Neutrophil (primary cell): ENCODE data around the gene ZNF783.
"Not testable (repeated sequence)": the region's sequence is repeated elsewhere in the genome, so short reads cannot be mapped to it uniquely, and the experiment has no call there.

Experiments
- H3K27ac ChIP-seq: fragments of 200-600 bp; sonication (generic); 2 replicates; pipeline ENCODE4 v1.5.1; 2016; ENCODE audit warnings: mild to moderate bottlenecking, moderate library complexity
- H3K27me3 ChIP-seq: fragments of 200-600 bp; sonication (generic); 2 replicates; pipeline ENCODE4 v1.6.0; 2016; ENCODE audit warnings: mild to moderate bottlenecking
- H3K36me3 ChIP-seq: fragments of 200-600 bp; sonication (generic); 2 replicates; pipeline ENCODE4 v1.5.1; 2017
- H3K4me1 ChIP-seq, 2 experiments: fragments of 200-600 bp in 1 of 2; sonication (generic) in 1 of 2; 1 replicate in 1 of 2; 2 replicates in 1 of 2; pipeline versions ENCODE4 v1.5.1 to v1.6.1; 2013 to 2016; ENCODE audit warnings: low read depth in 1 of 2, low read length in 1 of 2, mild to moderate bottlenecking in 1 of 2, moderate library complexity in 1 of 2; ENCODE audit not compliant: control insufficient read depth in 1 of 2, insufficient read depth in 1 of 2
- H3K4me3 ChIP-seq, 2 experiments: fragments of 200-600 bp in 1 of 2; sonication (generic) in 1 of 2; 1 replicate in 1 of 2; 2 replicates in 1 of 2; pipeline ENCODE4 v1.5.1; 2013 to 2016; ENCODE audit warnings: low read depth in 1 of 2, low read length in 1 of 2, mild to moderate bottlenecking in 1 of 2, moderate library complexity in 1 of 2
- H3K9me3 ChIP-seq: fragments of 200-600 bp; sonication (generic); 2 replicates; pipeline ENCODE4 v1.5.1; 2016
- TF ChIP-seq, protein P1 (sequence below): fragments of 200-600 bp; sonication (generic); IDR thresholded peaks from 2 replicates; pipeline ENCODE4 v1.5.1; 2016; ENCODE audit warnings: antibody characterized with exemption

The ZNF783 gene

DNA sequence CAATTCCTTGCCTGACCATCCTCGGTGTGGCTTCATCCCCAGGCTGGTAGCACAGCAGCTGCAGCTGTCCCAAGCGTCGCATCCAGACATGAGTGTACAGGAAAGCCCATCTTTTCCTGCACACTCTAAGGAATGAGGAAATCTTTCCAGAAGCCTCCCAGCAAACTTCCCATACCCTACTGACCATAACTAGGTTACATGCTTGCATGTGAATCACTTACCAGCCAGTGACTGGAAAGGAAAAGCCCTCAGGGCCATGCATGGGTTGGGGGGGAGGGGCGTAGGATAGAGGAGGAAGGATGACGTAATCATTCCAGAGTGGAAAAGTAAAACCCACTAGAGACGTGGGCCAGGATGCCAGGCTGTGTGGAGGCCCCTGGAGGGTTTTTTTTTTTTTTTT is 41.5 kb upstream of the ZNF783 start:
- H3K4me1 ChIP-seq = no peaks in the 10 kb centered on the region
- H3K27me3 ChIP-seq = no peaks in the 10 kb centered on the region
- TF ChIP-seq, protein P1, sequence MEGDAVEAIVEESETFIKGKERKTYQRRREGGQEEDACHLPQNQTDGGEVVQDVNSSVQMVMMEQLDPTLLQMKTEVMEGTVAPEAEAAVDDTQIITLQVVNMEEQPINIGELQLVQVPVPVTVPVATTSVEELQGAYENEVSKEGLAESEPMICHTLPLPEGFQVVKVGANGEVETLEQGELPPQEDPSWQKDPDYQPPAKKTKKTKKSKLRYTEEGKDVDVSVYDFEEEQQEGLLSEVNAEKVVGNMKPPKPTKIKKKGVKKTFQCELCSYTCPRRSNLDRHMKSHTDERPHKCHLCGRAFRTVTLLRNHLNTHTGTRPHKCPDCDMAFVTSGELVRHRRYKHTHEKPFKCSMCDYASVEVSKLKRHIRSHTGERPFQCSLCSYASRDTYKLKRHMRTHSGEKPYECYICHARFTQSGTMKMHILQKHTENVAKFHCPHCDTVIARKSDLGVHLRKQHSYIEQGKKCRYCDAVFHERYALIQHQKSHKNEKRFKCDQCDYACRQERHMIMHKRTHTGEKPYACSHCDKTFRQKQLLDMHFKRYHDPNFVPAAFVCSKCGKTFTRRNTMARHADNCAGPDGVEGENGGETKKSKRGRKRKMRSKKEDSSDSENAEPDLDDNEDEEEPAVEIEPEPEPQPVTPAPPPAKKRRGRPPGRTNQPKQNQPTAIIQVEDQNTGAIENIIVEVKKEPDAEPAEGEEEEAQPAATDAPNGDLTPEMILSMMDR = no peak
- H3K9me3 ChIP-seq = no peaks in the 10 kb centered on the region
- H3K27ac ChIP-seq = no peak overlapping the region
- H3K4me3 ChIP-seq = no peak overlapping the region
- H3K36me3 ChIP-seq = peaks cover 100% of the 10 kb centered on the region

DNA sequence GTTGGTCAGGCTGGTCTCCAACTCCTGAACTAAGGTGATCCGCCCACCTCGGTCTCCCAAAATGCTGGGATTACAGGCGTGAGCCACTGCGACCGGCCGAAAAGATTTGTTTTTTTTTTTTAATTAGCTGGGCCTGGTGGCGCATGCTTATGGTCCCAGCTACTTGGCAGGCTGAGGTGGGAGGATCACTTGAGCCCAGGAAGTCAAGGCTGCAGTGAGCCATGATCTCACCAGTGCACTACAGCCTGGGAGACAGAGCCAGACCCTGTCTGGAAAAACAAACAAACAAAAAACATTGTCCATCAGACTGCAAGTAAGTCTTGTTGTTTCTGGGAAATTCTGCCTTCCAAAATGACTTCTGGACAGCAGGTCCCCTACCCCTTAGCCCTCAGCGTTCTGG is 38.8 kb upstream of the ZNF783 start:
- H3K36me3 ChIP-seq = peaks cover 88% of the 10 kb centered on the region
- peaks cover 7 to 8% of the 10 kb centered on the region in 2 experiments for H3K4me1 ChIP-seq
- no peak overlapping the region for H3K27ac ChIP-seq
- TF ChIP-seq, protein P1 = no peak
- H3K9me3 ChIP-seq = no peaks in the 10 kb centered on the region
- no peaks in the 10 kb centered on the region for H3K27me3 ChIP-seq
- H3K4me3 ChIP-seq = no peak overlapping the region

DNA sequence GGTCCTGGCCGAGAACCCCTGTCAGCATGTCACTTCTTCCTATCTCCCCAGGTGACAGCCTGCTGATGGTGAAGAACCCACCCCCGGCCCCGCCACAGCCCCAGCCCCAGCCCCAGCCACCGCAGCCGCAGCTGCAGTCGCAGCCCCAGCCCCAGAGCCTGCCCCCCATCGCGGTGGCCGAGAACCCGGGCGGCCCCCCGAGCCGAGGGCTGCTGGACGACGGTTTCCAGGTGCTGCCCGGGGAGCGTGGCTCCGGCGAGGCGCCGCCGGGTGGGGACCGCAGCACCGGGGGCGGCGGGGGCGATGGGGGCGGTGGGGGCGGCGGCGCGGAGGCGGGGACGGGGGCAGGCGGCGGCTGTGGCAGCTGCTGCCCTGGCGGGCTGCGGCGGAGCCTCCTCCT is 38.2 kb upstream of the ZNF783 start:
- no peak overlapping the region for H3K27ac ChIP-seq
- H3K27me3 ChIP-seq = no peaks in the 10 kb centered on the region
- H3K36me3 ChIP-seq = peaks cover 82% of the 10 kb centered on the region
- H3K4me3 ChIP-seq = no peak overlapping the region
- H3K4me1 ChIP-seq = peaks cover 10% of the 10 kb centered on the region in 2 experiments
- TF ChIP-seq, protein P1 = no peak
- H3K9me3 ChIP-seq = no peaks in the 10 kb centered on the region

DNA sequence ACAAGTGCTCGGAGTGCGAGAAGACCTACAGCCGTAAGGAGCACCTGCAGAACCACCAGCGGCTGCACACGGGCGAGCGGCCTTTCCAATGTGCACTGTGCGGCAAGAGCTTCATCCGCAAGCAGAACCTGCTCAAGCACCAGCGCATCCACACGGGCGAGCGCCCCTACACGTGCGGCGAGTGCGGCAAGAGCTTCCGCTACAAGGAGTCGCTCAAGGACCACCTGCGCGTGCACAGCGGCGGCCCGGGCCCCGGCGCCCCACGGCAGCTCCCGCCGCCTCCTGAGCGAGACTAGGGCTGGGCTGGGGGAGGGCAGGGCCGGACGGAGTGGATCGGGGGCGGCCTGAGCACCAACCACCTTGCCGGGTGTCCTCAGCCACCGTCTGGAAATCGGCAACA is 37.6 kb upstream of the ZNF783 start:
- Histone ChIP-seq H3K9me3 (no peaks in the 10 kb centered on the region), H3K36me3 (peaks cover 76% of the 10 kb centered on the region), H3K27me3 (no peaks in the 10 kb centered on the region), H3K4me3 (no peak overlapping the region), H3K4me1 (peaks cover 10 to 13% of the 10 kb centered on the region in 2 experiments), H3K27ac (no peak overlapping the region)
- TF ChIP-seq, protein P1 = no peak

DNA sequence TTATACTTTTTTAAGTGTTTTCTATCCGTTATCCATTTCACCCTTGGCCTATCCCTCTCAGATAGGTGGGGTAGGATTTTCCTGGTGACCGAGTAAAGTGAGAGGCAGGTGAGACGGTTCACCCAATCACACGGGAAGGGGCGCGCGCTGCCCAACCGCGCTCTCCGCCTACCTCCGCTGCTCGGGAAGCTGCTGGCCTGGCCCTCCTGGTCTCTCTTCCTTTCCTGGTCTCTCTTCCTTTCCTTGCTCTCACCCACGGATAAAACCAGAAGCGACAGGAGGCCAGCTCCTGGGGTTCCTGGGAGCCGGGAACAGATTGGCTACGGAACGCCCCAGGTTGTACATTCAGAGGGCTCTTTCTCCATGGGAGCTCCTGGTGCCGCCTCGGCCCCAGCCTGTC is 36.9 kb upstream of the ZNF783 start:
- Histone ChIP-seq H3K27me3 (no peaks in the 10 kb centered on the region), H3K27ac (no peak overlapping the region), H3K4me1 (peaks cover 10 to 13% of the 10 kb centered on the region in 2 experiments), H3K9me3 (no peaks in the 10 kb centered on the region), H3K36me3 (peaks cover 68% of the 10 kb centered on the region), H3K4me3 (no peak overlapping the region)
- TF ChIP-seq, protein P1 = no peak

DNA sequence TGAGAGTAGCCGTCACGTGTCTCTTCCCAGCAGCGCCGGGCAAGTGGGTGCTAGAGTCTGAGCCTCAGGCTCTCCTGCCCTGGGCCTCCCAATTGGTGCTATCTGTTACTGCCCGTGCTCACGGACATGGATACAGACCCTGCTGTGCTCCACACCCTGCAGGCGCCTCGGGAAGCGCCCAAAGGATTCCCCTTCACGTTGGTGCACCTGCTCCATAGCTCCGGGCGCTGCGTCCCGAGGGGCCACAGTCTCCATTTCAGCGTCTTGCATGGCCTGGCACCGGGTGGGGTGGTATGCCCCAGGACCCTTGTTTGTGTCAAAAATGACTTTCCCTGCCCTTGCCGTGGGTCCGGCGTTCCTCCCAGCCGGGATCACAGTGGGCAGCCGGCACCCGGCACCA is 36.3 kb upstream of the ZNF783 start:
- Histone ChIP-seq H3K9me3 (no peaks in the 10 kb centered on the region), H3K27ac (no peak overlapping the region), H3K4me3 (no peak overlapping the region), H3K4me1 (peaks cover 10 to 13% of the 10 kb centered on the region in 2 experiments), H3K36me3 (peaks cover 63% of the 10 kb centered on the region), H3K27me3 (no peaks in the 10 kb centered on the region)
- TF ChIP-seq, protein P1 = no peak

DNA sequence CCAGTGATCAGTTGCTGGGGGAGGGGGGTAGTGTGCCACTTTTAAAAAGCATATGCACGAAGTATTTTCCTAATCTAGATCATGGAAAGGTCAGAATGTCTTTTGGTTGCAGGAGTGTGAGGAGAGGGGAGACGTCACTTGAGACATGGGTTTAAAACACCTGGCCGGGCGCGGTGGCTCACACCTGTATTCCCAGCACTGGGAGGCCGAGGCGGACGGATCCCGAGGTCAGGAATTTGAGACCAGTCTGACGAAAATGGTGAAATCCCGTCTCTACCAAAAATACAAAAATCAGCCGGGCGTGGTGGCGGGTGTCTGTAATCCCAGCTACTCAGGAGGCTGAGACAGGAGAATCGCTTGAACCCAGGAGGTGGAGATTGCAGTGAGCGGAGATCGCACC is 35.6 kb upstream of the ZNF783 start:
- peaks cover 10 to 13% of the 10 kb centered on the region in 2 experiments for H3K4me1 ChIP-seq
- peaks cover 56% of the 10 kb centered on the region for H3K36me3 ChIP-seq
- H3K9me3 ChIP-seq, H3K27ac ChIP-seq, H3K27me3 ChIP-seq, H3K4me3 ChIP-seq: not testable (repeated sequence)
